ENCODE measurements around the gene MAPK8IP1.
"Not testable (repeated sequence)": the region's sequence is repeated elsewhere in the genome, so short reads cannot be mapped to it uniquely, and the experiment has no call there.

Gene MAPK8IP1

GRCh38 chr11:45885274-45885920 lies at the start of gene MAPK8IP1:
TSS of gene MAPK8IP1 (plus strand) at chr11:45885651. CDS start at chr11:45885821, 170 bp downstream.
- no peak for FAIRE-seq

DNA sequence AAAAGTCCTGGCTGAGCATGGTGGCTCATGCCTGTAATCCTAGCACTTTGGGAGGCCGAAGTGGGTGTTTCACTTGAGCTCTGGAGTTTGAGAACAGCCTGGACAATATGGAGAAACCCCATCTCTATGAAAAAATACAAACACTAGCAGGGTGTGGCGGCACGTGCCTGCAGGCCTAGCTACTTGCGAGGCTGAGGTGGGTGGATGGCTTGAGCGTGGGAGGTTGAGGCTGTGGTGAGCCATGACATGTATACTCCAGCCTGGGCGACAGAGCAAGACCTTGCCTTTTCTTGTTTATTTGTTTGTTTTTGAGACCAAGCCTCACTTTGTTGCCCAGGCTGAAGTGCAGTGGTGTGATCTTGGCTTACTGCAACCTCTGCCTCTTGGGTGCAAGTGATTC lies 46.2 kb upstream of the MAPK8IP1 start:
- FAIRE-seq = no peak

DNA sequence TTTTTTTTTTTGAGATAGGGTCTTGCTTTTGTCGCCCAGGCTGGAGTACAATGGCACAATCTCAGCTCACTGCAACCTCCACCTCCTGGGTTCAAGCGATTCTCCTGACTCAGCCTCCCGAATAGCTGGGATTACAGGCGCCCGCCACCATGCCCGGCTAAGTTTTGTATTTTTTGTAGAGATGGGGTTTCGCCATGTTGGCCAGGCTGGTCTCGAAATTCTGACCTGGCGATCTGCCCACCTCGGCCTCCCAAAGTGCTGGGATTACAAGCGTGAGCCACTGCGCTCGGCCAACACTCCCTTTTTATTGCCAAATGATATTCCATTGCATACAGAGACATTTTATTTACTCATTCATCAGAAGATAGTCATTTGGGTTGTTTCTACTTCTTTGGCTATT lies 45.2 kb upstream of the MAPK8IP1 start:
- FAIRE-seq = not testable (repeated sequence)

- no peak for FAIRE-seq
These were observed 42.1 kb upstream of the MAPK8IP1 start for GRCh38 chr11:45843158-45843924.

DNA sequence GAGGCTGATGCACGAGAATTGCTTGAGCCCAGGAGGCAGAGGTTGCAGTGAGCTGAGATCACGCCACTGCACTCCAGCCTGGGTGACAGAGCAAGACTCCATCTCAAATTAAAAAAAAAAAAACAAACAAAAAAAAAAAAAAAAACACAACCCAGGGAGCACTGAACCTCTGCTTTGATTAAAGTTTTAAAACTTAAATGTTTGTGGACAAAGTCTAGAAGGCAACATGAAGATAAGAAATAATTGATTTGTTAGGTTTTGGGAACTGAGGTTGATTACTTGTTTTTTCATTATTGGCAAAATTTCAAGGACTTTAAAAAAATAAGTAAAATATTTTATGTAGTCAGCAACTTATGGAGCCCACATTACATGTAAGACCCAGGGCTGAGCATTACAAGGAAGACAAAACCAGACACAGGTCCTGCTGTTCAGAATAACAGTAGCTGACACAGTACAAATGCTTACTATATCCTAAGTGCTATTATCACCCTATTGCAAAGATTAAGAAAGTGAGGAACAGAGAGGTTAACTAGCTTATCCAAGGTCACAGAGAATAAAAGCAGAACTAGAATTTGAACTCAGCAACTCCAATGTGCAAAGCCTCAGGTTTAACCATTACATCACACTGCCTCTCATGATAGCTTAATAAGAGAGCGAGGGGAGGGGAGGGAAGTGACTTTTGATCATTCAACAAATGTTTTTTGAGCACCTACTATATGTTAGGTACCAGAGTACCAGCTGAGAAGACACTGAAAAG lies 40.5 kb upstream of the MAPK8IP1 start:
- FAIRE-seq = no peak

DNA sequence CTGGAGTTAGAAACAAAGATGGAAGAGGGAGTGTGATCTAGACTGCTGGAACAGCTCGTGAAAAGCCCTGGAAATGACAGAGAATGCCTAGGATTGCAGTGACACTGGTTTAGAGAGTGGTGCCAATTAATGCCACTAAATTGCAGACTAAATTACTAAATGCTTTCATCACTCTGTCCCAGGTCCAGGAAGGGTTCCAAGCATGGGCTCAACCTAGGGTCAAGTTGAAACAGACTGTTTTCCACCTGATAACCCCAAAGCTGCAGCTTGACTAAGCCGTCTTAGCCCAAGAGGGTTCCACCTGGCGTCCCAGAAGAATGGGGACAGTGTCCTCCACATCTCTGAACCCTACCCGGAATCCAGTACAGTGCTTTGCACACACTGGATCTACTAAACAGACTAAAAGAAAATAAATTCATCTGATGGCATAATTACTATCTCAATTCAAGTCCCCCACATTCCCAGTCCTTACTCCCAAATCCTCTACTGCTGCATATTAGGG lies 39.2 kb upstream of the MAPK8IP1 start:
- no peak for FAIRE-seq

GRCh38 chr11:45846974-45847910 lies 38.2 kb upstream of the MAPK8IP1 start, which contains the start of gene CRY2:
TSS of gene CRY2 (plus strand) at chr11:45847475. CDS start at chr11:45847491, 16 bp downstream.
- no peak for FAIRE-seq

DNA sequence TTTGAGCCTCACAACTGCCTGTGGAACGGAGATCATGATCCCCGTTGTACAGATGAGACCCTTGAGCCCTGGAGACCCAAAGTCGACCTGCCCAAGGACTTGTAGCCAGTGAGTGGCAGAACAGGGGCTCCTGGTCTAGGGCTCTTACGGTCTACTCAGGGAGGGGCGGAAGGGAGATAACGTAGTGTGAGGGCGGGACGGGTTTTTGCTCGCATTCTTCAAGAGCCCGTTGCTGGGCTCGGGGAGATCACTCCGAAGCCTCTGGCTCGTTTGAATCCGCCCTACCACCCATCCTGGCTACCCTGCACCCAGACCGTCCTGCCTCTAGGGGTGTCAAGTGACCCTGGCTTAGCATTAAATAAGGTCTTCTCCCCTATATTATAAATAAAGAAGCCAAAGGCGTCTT lies 37.5 kb upstream of the MAPK8IP1 start:
- no peak for FAIRE-seq

- FAIRE-seq = no peak
These were observed 36.8 kb upstream of the MAPK8IP1 start for GRCh38 chr11:45848654-45849081.

DNA sequence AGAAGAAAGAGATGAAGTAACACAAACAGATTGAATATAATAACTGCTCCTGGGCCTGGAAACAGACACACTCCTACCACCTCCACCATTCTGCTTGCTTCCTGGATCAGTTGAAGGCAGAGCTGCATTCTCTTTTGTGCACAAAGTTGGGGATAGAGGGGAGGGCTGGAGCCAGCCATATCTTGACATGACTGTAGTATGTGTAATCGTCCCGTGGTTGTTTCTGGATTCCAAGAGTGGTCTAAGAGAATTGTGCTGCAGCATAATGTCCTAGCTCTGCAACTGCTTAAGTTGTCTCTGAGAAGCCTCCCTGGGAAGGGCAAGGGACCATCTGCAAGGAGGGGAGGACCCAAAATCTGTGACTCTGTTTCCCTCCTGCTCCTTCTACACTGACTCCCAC lies 35.0 kb upstream of the MAPK8IP1 start:
- no peak for FAIRE-seq

DNA sequence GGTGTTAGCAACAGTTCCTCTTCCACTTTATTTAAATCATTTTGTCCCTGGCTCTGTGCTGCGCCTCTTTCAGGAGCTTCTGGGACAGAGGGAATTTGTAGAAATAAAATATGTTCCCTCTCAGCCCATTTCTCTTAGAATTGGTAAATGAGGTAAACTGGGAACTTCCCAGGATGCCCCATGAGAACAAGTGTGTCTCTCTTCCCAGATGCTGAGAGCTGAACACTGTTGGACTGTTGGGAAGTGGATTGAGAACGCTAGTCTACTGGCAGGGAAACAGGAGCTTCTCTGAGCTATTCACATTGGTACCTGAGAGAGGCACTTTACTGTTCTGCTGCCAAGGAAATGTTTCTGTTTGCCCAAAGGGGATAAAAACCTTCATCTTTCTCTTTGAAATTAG lies 34.2 kb upstream of the MAPK8IP1 start:
- no peak for FAIRE-seq

- FAIRE-seq = no peak
These were observed 33.3 kb upstream of the MAPK8IP1 start for GRCh38 chr11:45852018-45852711.

GRCh38 chr11:45852712-45853101 lies 32.7 kb upstream of the MAPK8IP1 start:
- no peak for FAIRE-seq

- FAIRE-seq = no peak
These were observed 31.9 kb upstream of the MAPK8IP1 start for GRCh38 chr11:45853332-45854219.

- no peak for FAIRE-seq
These were observed 30.1 kb upstream of the MAPK8IP1 start for GRCh38 chr11:45855308-45855707.

GRCh38 chr11:45856044-45856468 lies 29.4 kb upstream of the MAPK8IP1 start:
- FAIRE-seq = no peak

DNA sequence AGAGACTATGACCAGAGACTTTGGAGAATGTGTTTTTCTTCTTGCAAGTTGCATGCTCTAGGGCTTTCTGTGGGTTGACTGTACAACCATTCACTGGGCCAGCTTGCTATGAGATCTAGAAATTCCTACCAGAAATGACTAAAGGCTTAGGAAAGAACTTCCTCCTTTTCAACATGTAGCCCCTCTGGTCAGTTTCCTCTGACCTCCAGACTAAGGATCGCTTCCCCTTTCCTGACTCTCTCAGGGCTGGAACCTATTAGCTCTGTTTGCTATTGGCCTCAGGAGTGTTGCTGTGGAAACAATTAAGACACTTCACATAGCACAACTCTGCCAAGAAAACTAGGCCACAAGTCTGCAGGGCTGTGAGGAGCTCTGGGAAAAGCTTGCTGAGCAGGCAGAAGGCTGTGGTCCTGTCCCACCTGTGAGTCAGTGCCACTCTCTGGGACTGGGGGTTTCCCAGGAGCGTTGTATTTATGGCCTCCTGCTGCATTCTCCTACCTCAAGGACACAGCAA lies 27.4 kb upstream of the MAPK8IP1 start:
- FAIRE-seq = no peak

DNA sequence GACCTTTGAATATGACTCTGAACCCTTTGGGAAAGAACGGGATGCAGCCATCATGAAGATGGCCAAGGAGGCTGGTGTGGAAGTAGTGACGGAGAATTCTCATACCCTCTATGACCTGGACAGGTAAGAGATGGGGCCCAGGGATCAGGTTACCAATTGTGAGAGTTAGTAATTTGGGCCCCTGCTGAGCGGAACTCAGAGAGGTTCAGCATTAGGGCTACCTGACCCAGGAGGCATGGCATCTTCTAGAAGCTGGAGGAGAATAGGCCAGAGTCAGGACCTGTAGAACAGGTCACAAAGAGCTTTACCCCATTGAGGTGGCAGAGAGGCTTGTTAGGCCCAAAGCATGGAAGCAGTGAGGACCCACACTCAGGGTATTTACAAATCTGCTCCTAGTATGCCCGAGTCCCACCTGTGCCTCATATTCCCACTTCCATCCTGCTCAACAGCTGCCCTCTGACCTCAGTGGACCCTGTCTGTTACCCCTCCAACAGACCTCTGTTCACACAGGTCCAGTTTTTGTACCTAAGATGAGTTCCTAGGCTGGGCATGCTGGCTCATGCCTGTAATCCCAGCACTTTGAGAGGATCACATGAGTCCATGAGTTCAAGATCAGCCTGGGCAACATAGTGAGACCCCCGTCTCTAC lies 26.6 kb upstream of the MAPK8IP1 start:
- no peak for FAIRE-seq

- FAIRE-seq = no peak
These were observed 25.8 kb upstream of the MAPK8IP1 start for GRCh38 chr11:45859661-45860140.
